ENCODE data around the gene MGMT. TPM values are rescaled to one million over a fixed set of nuclear protein-coding genes. Genes with fewer than 3 reads are reported as not detected.

The MGMT gene
- total and polyA plus RNA-seq, 2 of the 4 experiments (the other 2 are of a cell fraction), result 11.5 to 17.8 TPM

GRCh38 chr10:129725890-129726631, 259.0 kb downstream of the MGMT start:
- dilution Hi-C loops (cut with HindIII; ENCODE audit: low sequenced_read_pairs, unreplicated experiment), result no loop called here

More at GRCh38 chr10:129725890-129726631, 259.0 kb downstream of the MGMT start:
- Histone ChIP-seq H3K23ac (ENCODE audit: low read depth, low read length) (no peak overlapping the region), H4K5ac (ENCODE audit: low read depth, low read length) (no peak overlapping the region), H3K14ac (replicated peaks; ENCODE audit: low read depth, low read length) (no peak overlapping the region), H2BK20ac (ENCODE audit: low read depth, low read length) (no peak overlapping the region), H2BK120ac (ENCODE audit: low read depth, low read length) (no peak overlapping the region), H3K9ac (ENCODE audit: low read depth, low read length) (no peak overlapping the region), H4K8ac (ENCODE audit: low read depth in 2 of 2, low read length in 2 of 2) (no peak overlapping the region), H3K4me2 (ENCODE audit: low read depth, low read length) (no peak overlapping the region), H3K79me1 (ENCODE audit: low read depth in 1 of 2, low read length in 2 of 2) (no peaks in the 10 kb centered on the region), H3K27ac (ENCODE audit: insufficient read depth, low read length) (no peak overlapping the region), H4K20me1 (ENCODE audit: insufficient read depth, low read length) (no peaks in the 10 kb centered on the region), H3K9me3 (ENCODE audit: control insufficient read depth, insufficient read depth, low read length) (peaks cover 21% of the 10 kb centered on the region), H3K4me3 (ENCODE audit: insufficient read depth, low read depth, low read length) (no peak overlapping the region), H3K4ac (ENCODE audit: low read depth, low read length) (no peak overlapping the region), H2AFZ (replicated peaks; ENCODE audit: low read length, poor library complexity) (no peak overlapping the region), H3K56ac (ENCODE audit: extremely low read depth, insufficient read depth, low read length) (no peak overlapping the region), H2BK5ac (ENCODE audit: low read depth, low read length, poor library complexity, severe bottlenecking) (no peak overlapping the region), H3K27me3 (ENCODE audit: control insufficient read depth, insufficient read depth, low read length) (no peaks in the 10 kb centered on the region), H3K9me1 (ENCODE audit: insufficient read depth, low read length) (no peaks in the 10 kb centered on the region), H3K4me1 (ENCODE audit: control insufficient read depth, insufficient read depth, low read length) (no peaks in the 10 kb centered on the region), H3K36me3 (ENCODE audit: control insufficient read depth, insufficient read depth, low read length) (no peaks in the 10 kb centered on the region), H4K91ac (ENCODE audit: insufficient read depth, low read depth, low read length) (no peak overlapping the region), H3K18ac (ENCODE audit: low read depth, low read length) (no peak overlapping the region), H2BK15ac (ENCODE audit: low read depth, low read length) (no peak overlapping the region), H2AK5ac (ENCODE audit: low read depth, low read length) (no peak overlapping the region), H2AK9ac (replicated peaks; ENCODE audit: low read depth, low read length, poor library complexity) (no peak overlapping the region)
- DNase-seq (no peak), ATAC-seq (ENCODE audit: low read depth) (no peak)
- WGBS, 2 experiments (ENCODE audit: extremely low coverage in 2 of 2, insufficient read length in 1 of 2), result 90% methylated on average over 3 of the region's 10 CpGs; no CpG with 5 or more reads in 1 of the 2 experiments
- ChIA-PET CTCF (no interaction called here), POLR2A (ENCODE audit: unreplicated experiment) (no interaction called here)
- in situ Hi-C loops (cut with MboI; ENCODE audit: low sequenced_read_pairs) (no loop called here), intact Hi-C loops (cut with micrococcal nuclease) (no loop called here)
- no TSS peak for BruUV-seq (replicated peaks)
- no peak for TF ChIP-seq BHLHE40 (IDR thresholded peaks at IDR 0.05; ENCODE audit: low read depth, low read length)
- no peak for TF ChIP-seq NFE2L2 (IDR thresholded peaks at IDR 0.05; ENCODE audit: low read depth, low read length)
- TF ChIP-seq MAZ (IDR thresholded peaks at IDR 0.05; ENCODE audit: borderline replicate concordance, low read depth, low read length), result no peak
- TF ChIP-seq CHD1 (IDR thresholded peaks at IDR 0.05; ENCODE audit: low read depth, low read length), result no peak
- no peak for TF ChIP-seq CEBPB (IDR thresholded peaks at IDR 0.05; ENCODE audit: low read depth, low read length)
- no peak for TF ChIP-seq MAFK (IDR thresholded peaks at IDR 0.05; ENCODE audit: low read depth, low read length)
- TF ChIP-seq FOS (IDR thresholded peaks at IDR 0.05; ENCODE audit: low read depth, low read length), result no peak
- no peak for TF ChIP-seq RCOR1 (IDR thresholded peaks at IDR 0.05; ENCODE audit: insufficient replicate concordance, low read length)

All from IMR-90 (cell line).